PC-3 (cell line): ENCODE results near the gene RHBDD1. TPM values are rescaled to one million over a fixed set of nuclear protein-coding genes. Genes with fewer than 3 reads are reported as not detected.

Experiments
- ATAC-seq: fragments of 200-7000 bp; cut with Tn5 transposase; 2 replicates; pipeline ENCODE4 v1.9.1; 2020; ENCODE audit warnings: mild to moderate bottlenecking, moderate library complexity
- BruUV-seq: library from RNA; stranded (reverse); fragments of 400-500 nt; replicated peaks from 2 replicates; lab custom pipeline; 2021; lab: Mats Ljungman, UMichigan
- CTCF ChIA-PET: fragments of 300-600 bp; sonication (Branson Sonifier 250); formaldehyde crosslinking; loops from one replicate; lab custom pipeline; 2022; ENCODE audit warnings: antibody characterized with exemption; lab: Charles Lee
- POLR2A ChIA-PET: fragments of 300-600 bp; sonication (Branson Sonifier 250); formaldehyde crosslinking; loops from one replicate; lab custom pipeline; 2022; ENCODE audit warnings: antibody characterized with exemption; ENCODE audit not compliant: unreplicated experiment; lab: Charles Lee
- DNase-seq: peaks from one replicate; pipeline ENCODE4 v3.0.0-alpha.2; 2015
- H2AFZ ChIP-seq: fragments of 300-600 bp; sonication (generic); 2 replicates; pipeline ENCODE4 v1.6.0; 2016; ENCODE audit warnings: antibody characterized with exemption, low read length
- H3F3A ChIP-seq: fragments of 300-600 bp; sonication (generic); one replicate; pipeline ENCODE4 v1.6.0; 2017; ENCODE audit warnings: antibody characterized with exemption, low read length, control low read depth, mild to moderate bottlenecking; ENCODE audit not compliant: unreplicated experiment
- H3K27ac ChIP-seq: fragments of 300-600 bp; sonication (generic); 2 replicates; pipeline ENCODE4 v1.5.1; 2016; ENCODE audit warnings: mild to moderate bottlenecking, low read length
- H3K27me3 ChIP-seq: fragments of 300-600 bp; sonication (generic); 2 replicates; pipeline ENCODE4 v1.6.1; 2016; ENCODE audit warnings: low read length, mixed read lengths
- H3K36me3 ChIP-seq: fragments of 300-600 bp; sonication (generic); 2 replicates; pipeline ENCODE4 v1.6.1; 2016; ENCODE audit warnings: low read depth, mixed run types, low read length, mixed read lengths
- H3K4me1 ChIP-seq: fragments of 300-600 bp; sonication (generic); 2 replicates; pipeline ENCODE4 v1.5.1; 2016; ENCODE audit warnings: low read length; ENCODE audit not compliant: insufficient read depth
- H3K4me2 ChIP-seq: fragments of 300-600 bp; sonication (generic); 2 replicates; pipeline ENCODE4 v1.6.0; 2016; ENCODE audit warnings: low read length
- H3K4me3 ChIP-seq: fragments of 300-600 bp; sonication (generic); 2 replicates; pipeline ENCODE4 v1.5.1; 2016; ENCODE audit warnings: mild to moderate bottlenecking, low read length, mixed read lengths
- H3K79me2 ChIP-seq: fragments of 300-600 bp; sonication (generic); 2 replicates; pipeline ENCODE4 v1.6.1; 2017; ENCODE audit warnings: low read length, mixed read lengths
- H3K9ac ChIP-seq: fragments of 300-600 bp; sonication (generic); 2 replicates; pipeline ENCODE4 v1.6.0; 2016; ENCODE audit warnings: mild to moderate bottlenecking, low read length
- H3K9me2 ChIP-seq: fragments of 300-600 bp; sonication (generic); replicated peaks from 2 replicates; pipeline ENCODE4 v1.6.1; 2016; ENCODE audit warnings: mixed run types, low read length, mixed read lengths
- H3K9me3 ChIP-seq: fragments of 300-600 bp; sonication (generic); 2 replicates; pipeline ENCODE4 v1.6.1; 2016; ENCODE audit warnings: low read length, mixed read lengths
- H4K20me1 ChIP-seq: fragments of 300-600 bp; sonication (generic); 2 replicates; pipeline ENCODE4 v1.6.1; 2016; ENCODE audit warnings: low read length, mixed read lengths
- CTCF ChIP-seq: fragments of 300-600 bp; sonication (generic); conservative IDR thresholded peaks from 2 replicates; pipeline ENCODE4 v1.5.1; 2017; ENCODE audit warnings: antibody characterized with exemption, low read depth, mild to moderate bottlenecking, low read length
- EZH2 ChIP-seq: fragments of 300-600 bp; sonication (generic); IDR thresholded peaks from one replicate; pipeline ENCODE4 v1.6.1; 2017; ENCODE audit warnings: antibody characterized with exemption, mild to moderate bottlenecking, low read length; ENCODE audit not compliant: unreplicated experiment
- EZH2phosphoT487 ChIP-seq: fragments of 300-600 bp; sonication (generic); IDR thresholded peaks from 2 replicates; pipeline ENCODE4 v1.6.1; 2018; ENCODE audit warnings: mild to moderate bottlenecking, antibody characterized with exemption, low read length, borderline replicate concordance
- intact Hi-C: fragments of 100-400 bp; cut with micrococcal nuclease; formaldehyde crosslinking; loops from 2 replicates; pipeline ENCODE4 v1.9.0; 2023
- total RNA-seq: library from RNA; depleted of rRNA; stranded (reverse); fragments of >200 nt; gene quantifications from 2 replicates; pipeline ENCODE4 v1.2.3, GENCODE V29; 2014; rRNA removed

Gene RHBDD1
- total RNA-seq, 1 experiment from 2014 or later = 9.1 TPM

GRCh38 chr2:227043981-227044380 is 208.1 kb downstream of the RHBDD1 start:
- ATAC-seq (no peak), DNase-seq (no peak)
- no peaks in the 10 kb centered on the region for H3K36me3 ChIP-seq
- no peak for TF ChIP-seq CTCF
- no peak for TF ChIP-seq EZH2phosphoT487
- no peak for TF ChIP-seq EZH2
- no peaks in the 10 kb centered on the region for H3K4me1 ChIP-seq
- no peaks in the 10 kb centered on the region for H3K9me3 ChIP-seq
- H3K4me3 ChIP-seq = no peak overlapping the region
- H3F3A ChIP-seq = no peaks in the 10 kb centered on the region
- no peaks in the 10 kb centered on the region for H4K20me1 ChIP-seq
- H3K27ac ChIP-seq = no peak overlapping the region
- H3K9ac ChIP-seq = no peak overlapping the region
- 0 out of 2 replicates have a peak, but pooled peaks cover 4% of the 10 kb centered on the region for H3K27me3 ChIP-seq
- no TSS peak for BruUV-seq
- ChIA-PET CTCF (no interaction called here), POLR2A (no interaction called here)
- intact Hi-C loops = no loop called here
- no peak overlapping the region for H3K4me2 ChIP-seq
- no peak overlapping the region for H2AFZ ChIP-seq
- H3K79me2 ChIP-seq = no peaks in the 10 kb centered on the region
- no peaks in the 10 kb centered on the region for H3K9me2 ChIP-seq

Other genes starting within 250 kb of the RHBDD1 start
- gene IRS1, start 36.2 kb upstream of the RHBDD1 start, total RNA-seq = 38.8 and 43.8 TPM in 2 replicates